GM12873 (cell line): ENCODE measurements around the gene PKLR.

Experiments used
- TF ChIP-seq, protein P1 (sequence below): IDR thresholded peaks from 2 replicates; pipeline ENCODE4 v1.5.1; 2012; ENCODE audit warnings: low read depth, mild to moderate bottlenecking, moderate library complexity, low read length, control low read depth; ENCODE audit not compliant: insufficient read depth; ENCODE audit errors: missing control alignments

The PKLR gene

DNA sequence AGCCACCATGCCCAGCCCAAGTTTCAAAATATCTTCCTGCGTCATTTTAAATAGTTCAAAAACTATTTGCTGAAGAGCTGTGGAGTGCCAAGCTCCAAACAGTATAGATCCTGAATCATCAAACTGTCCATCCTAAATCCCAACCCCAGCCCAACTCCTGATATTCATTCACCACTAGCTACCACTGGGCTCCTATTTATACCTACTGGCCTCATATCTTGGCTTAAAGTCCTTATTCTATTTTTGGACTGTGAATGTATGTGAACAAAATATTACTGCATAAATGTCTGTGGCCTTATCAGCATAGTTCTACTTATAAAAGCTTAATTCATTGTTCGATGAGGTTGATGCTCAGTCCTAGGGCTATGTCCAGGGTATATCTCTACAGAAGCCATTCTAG lies 33.9 kb downstream of the PKLR start:
- TF ChIP-seq, protein P1, sequence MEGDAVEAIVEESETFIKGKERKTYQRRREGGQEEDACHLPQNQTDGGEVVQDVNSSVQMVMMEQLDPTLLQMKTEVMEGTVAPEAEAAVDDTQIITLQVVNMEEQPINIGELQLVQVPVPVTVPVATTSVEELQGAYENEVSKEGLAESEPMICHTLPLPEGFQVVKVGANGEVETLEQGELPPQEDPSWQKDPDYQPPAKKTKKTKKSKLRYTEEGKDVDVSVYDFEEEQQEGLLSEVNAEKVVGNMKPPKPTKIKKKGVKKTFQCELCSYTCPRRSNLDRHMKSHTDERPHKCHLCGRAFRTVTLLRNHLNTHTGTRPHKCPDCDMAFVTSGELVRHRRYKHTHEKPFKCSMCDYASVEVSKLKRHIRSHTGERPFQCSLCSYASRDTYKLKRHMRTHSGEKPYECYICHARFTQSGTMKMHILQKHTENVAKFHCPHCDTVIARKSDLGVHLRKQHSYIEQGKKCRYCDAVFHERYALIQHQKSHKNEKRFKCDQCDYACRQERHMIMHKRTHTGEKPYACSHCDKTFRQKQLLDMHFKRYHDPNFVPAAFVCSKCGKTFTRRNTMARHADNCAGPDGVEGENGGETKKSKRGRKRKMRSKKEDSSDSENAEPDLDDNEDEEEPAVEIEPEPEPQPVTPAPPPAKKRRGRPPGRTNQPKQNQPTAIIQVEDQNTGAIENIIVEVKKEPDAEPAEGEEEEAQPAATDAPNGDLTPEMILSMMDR = no peak

DNA sequence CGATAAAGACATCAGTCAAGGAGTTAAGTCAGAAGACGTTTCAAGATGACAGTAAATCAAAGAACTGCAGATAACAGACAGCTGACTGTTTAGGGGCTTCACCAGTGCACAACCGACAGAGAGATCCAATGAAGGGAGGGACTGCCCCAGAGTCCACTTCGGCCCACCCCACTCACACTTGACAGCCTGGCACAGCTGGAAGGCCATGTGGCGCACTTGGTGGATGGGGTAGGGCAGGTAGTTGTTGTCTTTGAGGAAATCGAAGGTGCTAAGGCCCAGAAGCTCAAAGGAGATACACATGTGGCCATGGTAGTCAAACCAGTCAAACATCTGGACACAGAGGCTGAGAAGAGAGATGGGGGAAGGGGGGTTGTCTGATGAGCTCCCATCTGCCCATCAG lies 34.7 kb downstream of the PKLR start:
- TF ChIP-seq, protein P1 = no peak

GRCh38 chr1:155263067-155263466 lies 38.2 kb downstream of the PKLR start:
- TF ChIP-seq, protein P1 = no peak

DNA sequence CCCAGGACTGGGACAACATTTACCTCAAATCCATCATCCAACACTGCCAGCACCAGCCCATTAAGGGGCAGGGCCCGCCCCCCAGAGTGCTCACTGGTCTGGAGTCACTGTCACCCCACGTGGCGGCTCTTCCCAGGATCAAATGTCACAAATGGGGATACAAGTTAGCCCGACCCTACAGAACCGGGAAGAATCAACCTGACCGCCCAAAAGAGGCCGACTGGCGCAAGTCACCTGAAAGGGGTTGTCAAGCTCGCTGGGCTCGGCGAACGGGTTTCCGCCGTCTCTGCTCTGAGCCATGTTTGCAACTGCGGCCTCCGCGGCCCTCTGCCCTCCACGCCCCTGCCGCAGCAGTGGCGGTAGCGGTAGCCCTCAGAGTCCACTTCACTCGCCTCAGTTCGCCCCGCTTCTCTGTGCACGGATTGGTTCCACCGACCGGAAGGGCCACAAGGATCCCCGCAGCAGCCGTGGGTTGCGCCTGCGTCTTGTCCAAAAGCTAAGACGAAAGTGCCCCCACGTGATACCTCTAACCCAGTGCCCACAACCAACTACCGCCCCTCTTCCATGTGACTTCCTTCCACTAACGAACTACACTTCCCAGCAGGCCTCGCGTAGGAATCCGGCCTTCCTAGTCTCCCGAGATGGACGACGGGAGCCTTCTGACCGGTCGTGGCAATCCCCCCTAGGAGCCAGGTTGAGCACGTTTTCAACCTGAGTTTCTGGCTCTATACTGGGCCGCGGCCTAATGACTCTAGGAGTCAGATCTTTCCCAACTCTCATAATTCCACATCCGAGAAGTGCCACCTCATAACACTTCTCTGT lies 39.2 kb downstream of the PKLR start, which contains the start of gene SCAMP3:
SCAMP3 (minus strand) TSS at position 509 of the 822 bp plus-strand sequence; CDS start at position 300, 209 bp downstream.
- TF ChIP-seq, protein P1 = no peak

DNA sequence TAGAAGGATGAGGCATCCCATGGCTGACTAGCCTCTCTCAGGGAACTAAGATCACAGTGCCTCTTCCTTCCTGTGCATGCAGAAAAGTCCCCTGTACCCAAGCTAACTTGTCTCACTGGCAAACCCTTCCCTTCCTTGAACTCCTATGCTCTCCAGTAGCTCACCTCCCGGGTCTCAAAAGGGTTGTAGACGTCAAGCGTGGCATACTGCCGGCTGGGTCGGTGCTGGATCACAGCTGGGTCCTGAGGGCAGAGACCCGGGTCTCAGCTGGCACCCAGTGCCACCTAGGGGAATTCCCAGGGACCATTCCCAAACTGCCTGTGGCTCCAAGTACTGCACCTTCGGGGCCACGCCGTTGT lies 39.8 kb downstream of the PKLR start:
- TF ChIP-seq, protein P1 = no peak

DNA sequence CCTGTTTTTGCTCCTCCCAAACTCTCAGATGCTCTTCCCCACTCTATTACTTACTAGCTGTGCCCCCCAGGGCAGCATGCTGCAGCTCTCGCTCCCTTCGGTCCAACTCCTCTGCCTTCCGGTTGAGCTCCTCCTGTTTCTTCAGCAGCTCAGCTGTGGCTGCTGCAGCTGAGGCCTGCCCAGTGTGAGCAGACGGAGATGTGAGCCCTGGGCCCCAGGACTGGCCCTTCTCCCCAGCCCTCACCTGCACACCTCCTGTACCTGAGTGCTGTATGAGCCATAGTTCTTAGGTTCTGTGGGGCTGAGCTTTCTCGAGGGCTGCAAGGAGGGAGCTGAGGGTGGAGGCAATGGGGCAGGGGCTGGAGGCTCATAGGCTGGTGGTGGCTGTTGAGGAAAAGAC lies 41.0 kb downstream of the PKLR start:
- TF ChIP-seq, protein P1 = no peak

GRCh38 chr1:155256058-155256852 lies 45.0 kb downstream of the PKLR start:
- TF ChIP-seq, protein P1 = no peak
